ENCODE results near the gene POLR3H. TPM values are rescaled to one million over a fixed set of nuclear protein-coding genes. Genes with fewer than 3 reads are reported as not detected.

POLR3H gene
- total and polyA plus RNA-seq, 5 donors from 2014 or later, result 12.1 to 21.3 (median 15.2) TPM

Other genes starting within 250 kb of the POLR3H start
- 39.3 TPM for gene ZC3H7B, start 242.9 kb downstream of the POLR3H start, total RNA-seq
- 1 to 10 TPM in 3 of 4 donors, under 1 TPM in 1; 1.00 to 1.3 (median 1.3) TPM for gene ZC3H7B, start 242.9 kb downstream of the POLR3H start, polyA plus RNA-seq
- 9.4 TPM for gene TEF, start 162.5 kb downstream of the POLR3H start, total RNA-seq
- 1 to 10 TPM; 4.6 to 5.6 (median 5.1) TPM for gene TEF, start 162.5 kb downstream of the POLR3H start, polyA plus RNA-seq
- 32.0 TPM for gene TOB2, start 97.7 kb downstream of the POLR3H start, total RNA-seq
- gene TOB2, start 97.7 kb downstream of the POLR3H start, polyA plus RNA-seq, result 10 to 100 TPM; 16.3 to 18.0 (median 17.6) TPM
- gene PHF5A, start 75.8 kb downstream of the POLR3H start, total RNA-seq, result 40.7 TPM
- gene PHF5A, start 75.8 kb downstream of the POLR3H start, polyA plus RNA-seq, result 10 to 100 TPM; 22.6 to 33.5 (median 25.7) TPM
- gene ACO2, start 75.4 kb downstream of the POLR3H start, total RNA-seq, result 87.5 TPM
- gene ACO2, start 75.4 kb downstream of the POLR3H start, polyA plus RNA-seq, result 10 to 100 TPM; 64.3 to 76.4 (median 67.0) TPM
- not detected for gene CSDC2, start 16.5 kb upstream of the POLR3H start, total RNA-seq
- gene CSDC2, start 16.5 kb upstream of the POLR3H start, polyA plus RNA-seq, result not detected
- 37.4 TPM for gene PMM1, start 45.4 kb upstream of the POLR3H start, total RNA-seq
- gene PMM1, start 45.4 kb upstream of the POLR3H start, polyA plus RNA-seq, result 10 to 100 TPM; 41.8 to 56.0 (median 49.3) TPM
- 30.5 TPM for gene DESI1, start 76.6 kb upstream of the POLR3H start, total RNA-seq
- 10 to 100 TPM in 3 of 4 donors, 1 to 10 TPM in 1; 8.6 to 22.8 (median 15.5) TPM for gene DESI1, start 76.6 kb upstream of the POLR3H start, polyA plus RNA-seq
- 167 TPM for gene XRCC6, start 76.8 kb upstream of the POLR3H start, total RNA-seq
- gene XRCC6, start 76.8 kb upstream of the POLR3H start, polyA plus RNA-seq, result 100 to 1,000 TPM; 413 to 484 (median 460) TPM
- 159 TPM for gene SNU13, start 144.4 kb upstream of the POLR3H start, total RNA-seq
- gene SNU13, start 144.4 kb upstream of the POLR3H start, polyA plus RNA-seq, result 100 to 1,000 TPM; 303 to 341 (median 316) TPM
- gene MEI1, start 155.0 kb upstream of the POLR3H start, total RNA-seq, result 106 TPM
- 100 to 1,000 TPM; 175 to 288 (median 253) TPM for gene MEI1, start 155.0 kb upstream of the POLR3H start, polyA plus RNA-seq

Data from CD4-positive, CD25-positive, alpha-beta regulatory T cell (primary cell).